ENCODE data around the gene SLC35D3.
"Not testable (repeated sequence)": the region's sequence is repeated elsewhere in the genome, so short reads cannot be mapped to it uniquely, and the experiment has no call there.

- TF ChIP-seq CTCF (conservative IDR thresholded peaks at IDR 0.05 in 1 of 2, IDR thresholded peaks at IDR 0.05 in 1 of 2; ENCODE audit: low read depth in 1 of 2, low read length in 2 of 2); EZH2 (IDR thresholded peaks at IDR 0.05; ENCODE audit: low read length, missing control alignments): not testable (repeated sequence)
Measured at GRCh38 chr6:136876469-136876868, 45.6 kb upstream of the SLC35D3 start.

All from fibroblast of lung (primary cell).